ENCODE results near the gene SLC25A44. TPM values are rescaled to one million over a fixed set of nuclear protein-coding genes. Genes with fewer than 3 reads are reported as not detected.
"Not testable (repeated sequence)": the region's sequence is repeated elsewhere in the genome, so short reads cannot be mapped to it uniquely, and the experiment has no call there.

The SLC25A44 gene
- total RNA-seq, 2 experiments from 2014 or later = 11.6 to 13.0 TPM

DNA sequence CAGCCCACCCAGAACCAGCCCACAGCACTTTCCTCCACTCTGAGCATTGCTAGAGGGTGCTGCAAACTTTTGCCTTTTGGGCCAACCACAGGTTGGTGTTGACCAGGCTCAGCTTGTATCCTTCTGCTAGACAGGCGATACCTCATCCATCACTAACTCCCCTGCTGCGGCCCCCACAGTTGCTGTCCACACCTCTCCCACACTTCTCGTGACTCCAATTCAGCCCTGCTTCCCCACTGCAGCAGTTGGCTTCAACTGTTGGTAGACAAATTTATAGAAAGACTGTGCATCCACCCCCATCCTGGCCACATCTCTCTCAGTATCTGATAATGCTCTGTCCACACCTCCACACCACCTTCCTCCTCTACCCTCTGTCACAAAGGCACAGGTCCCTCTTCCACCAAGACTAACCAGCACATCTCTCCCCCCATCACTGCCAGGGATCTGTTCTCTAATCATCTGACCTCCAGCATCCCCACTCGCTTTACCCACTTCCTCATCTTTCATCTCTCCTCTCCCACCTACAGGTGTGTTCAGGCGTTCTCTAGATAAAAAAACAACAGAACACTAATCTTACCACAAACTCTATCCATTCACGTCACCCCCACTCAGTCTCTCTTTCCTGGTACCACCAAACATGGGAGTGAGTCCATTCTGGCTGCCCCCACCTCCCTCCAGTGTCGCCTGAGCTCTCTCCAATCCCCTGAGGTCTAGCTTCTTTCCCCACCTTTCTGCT is 15.8 kb upstream of the SLC25A44 start:
- no peak overlapping the region for H3K27ac ChIP-seq (ENCODE audit: low read depth in 1 of 2, low read length in 2 of 2)
- ATAC-seq (ENCODE audit: poor library complexity) = peak; percentile 87
- H3K4me3 Mint-ChIP-seq = peak overlapping the region; percentile 49
- no peaks in the 10 kb centered on the region for H3K27me3 Mint-ChIP-seq
- H3K27ac Mint-ChIP-seq = peak overlapping the region; percentile 77
- TF ChIP-seq, protein P1, sequence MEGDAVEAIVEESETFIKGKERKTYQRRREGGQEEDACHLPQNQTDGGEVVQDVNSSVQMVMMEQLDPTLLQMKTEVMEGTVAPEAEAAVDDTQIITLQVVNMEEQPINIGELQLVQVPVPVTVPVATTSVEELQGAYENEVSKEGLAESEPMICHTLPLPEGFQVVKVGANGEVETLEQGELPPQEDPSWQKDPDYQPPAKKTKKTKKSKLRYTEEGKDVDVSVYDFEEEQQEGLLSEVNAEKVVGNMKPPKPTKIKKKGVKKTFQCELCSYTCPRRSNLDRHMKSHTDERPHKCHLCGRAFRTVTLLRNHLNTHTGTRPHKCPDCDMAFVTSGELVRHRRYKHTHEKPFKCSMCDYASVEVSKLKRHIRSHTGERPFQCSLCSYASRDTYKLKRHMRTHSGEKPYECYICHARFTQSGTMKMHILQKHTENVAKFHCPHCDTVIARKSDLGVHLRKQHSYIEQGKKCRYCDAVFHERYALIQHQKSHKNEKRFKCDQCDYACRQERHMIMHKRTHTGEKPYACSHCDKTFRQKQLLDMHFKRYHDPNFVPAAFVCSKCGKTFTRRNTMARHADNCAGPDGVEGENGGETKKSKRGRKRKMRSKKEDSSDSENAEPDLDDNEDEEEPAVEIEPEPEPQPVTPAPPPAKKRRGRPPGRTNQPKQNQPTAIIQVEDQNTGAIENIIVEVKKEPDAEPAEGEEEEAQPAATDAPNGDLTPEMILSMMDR (IDR thresholded peaks at IDR 0.05) = no peak
- ChIA-PET POLR2A (interaction anchor here (1.0 to 2.9 kb wide), 3 partner anchors 16 to 35 kb away, joined by 4 to 16 read pairs (median 6); partner anchors contain the start of genes PMF1 and SLC25A44), CTCF (interaction anchor here (0.6 to 0.8 kb wide), 2 partner anchors 32 to 47 kb away, joined by 3 to 4 read pairs; no protein-coding TSS in a partner anchor)
- H3K36me3 ChIP-seq (ENCODE audit: insufficient read depth, low read length) = no peaks in the 10 kb centered on the region
- DNase-seq = peak in 5 of 14 experiments; percentile 15 to 46 (median 44)
- H3K4me1 Mint-ChIP-seq (ENCODE audit: low read depth) = peaks cover 24% of the 10 kb centered on the region
- H3K27me3 ChIP-seq (ENCODE audit: control insufficient read depth in 1 of 2, insufficient read depth in 2 of 2, low read length in 2 of 2) = no peaks in the 10 kb centered on the region
- intact Hi-C loops (cut with DNase I, micrococcal nuclease) = no loop called here
- H3K9me3 ChIP-seq (ENCODE audit: control insufficient read depth in 1 of 2, insufficient read depth in 1 of 2, low read length in 2 of 2) = no peaks in the 10 kb centered on the region
- peaks cover 11% of the 10 kb centered on the region for H3K4me1 ChIP-seq (ENCODE audit: insufficient read depth, low read length)
- H3K36me3 Mint-ChIP-seq (ENCODE audit: low read depth) = peaks cover 5% of the 10 kb centered on the region
- H3K9me3 Mint-ChIP-seq = no peaks in the 10 kb centered on the region
- H3K4me3 ChIP-seq (ENCODE audit: low read length) = no peak overlapping the region

DNA sequence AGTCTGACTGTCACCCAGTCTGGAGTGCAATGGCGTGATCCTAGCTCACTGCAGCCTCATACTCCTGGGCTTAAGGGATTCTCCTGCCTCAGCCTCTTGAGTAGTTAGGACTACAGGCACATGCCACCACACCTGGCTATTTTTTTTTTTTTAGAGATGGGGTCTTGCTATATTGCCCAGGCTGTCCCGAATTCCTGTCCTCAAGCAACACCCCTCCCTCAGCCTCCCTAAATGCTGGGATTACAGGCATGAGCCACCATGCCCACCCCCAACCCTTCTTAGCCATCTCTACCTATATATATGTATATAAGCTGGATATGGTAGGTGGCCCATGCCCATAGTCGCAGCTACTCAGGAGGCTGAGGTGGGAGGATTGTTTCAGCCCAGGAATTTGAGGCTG is 13.4 kb upstream of the SLC25A44 start:
- Mint-ChIP-seq H3K36me3 (ENCODE audit: low read depth) (peaks cover 5% of the 10 kb centered on the region), H3K4me3 (no peak overlapping the region), H3K27me3 (no peaks in the 10 kb centered on the region), H3K4me1 (ENCODE audit: low read depth) (peaks cover 19% of the 10 kb centered on the region), H3K9me3 (no peaks in the 10 kb centered on the region), H3K27ac (peak overlapping the region; percentile 67)
- no peaks in the 10 kb centered on the region for H3K36me3 ChIP-seq (ENCODE audit: insufficient read depth, low read length)
- ChIA-PET POLR2A (interaction anchor here (1.3 kb wide), 1 partner anchor 33 kb away, joined by 3 read pairs; the partner anchor contains the start of gene PMF1), CTCF (no interaction called here)
- no peak overlapping the region for H3K4me3 ChIP-seq (ENCODE audit: low read length)
- H3K27ac ChIP-seq (ENCODE audit: low read depth in 1 of 2, low read length in 2 of 2) = no peak overlapping the region
- intact Hi-C loops (cut with DNase I, micrococcal nuclease) = no loop called here
- DNase-seq (no peak), ATAC-seq (ENCODE audit: poor library complexity) (no peak)
- H3K4me1 ChIP-seq (ENCODE audit: insufficient read depth, low read length) = peaks cover 11% of the 10 kb centered on the region
- TF ChIP-seq, protein P1 (IDR thresholded peaks at IDR 0.05) = no peak
- no peaks in the 10 kb centered on the region for H3K27me3 ChIP-seq (ENCODE audit: control insufficient read depth in 1 of 2, insufficient read depth in 2 of 2, low read length in 2 of 2)
- no peaks in the 10 kb centered on the region for H3K9me3 ChIP-seq (ENCODE audit: control insufficient read depth in 1 of 2, insufficient read depth in 1 of 2, low read length in 2 of 2)

DNA sequence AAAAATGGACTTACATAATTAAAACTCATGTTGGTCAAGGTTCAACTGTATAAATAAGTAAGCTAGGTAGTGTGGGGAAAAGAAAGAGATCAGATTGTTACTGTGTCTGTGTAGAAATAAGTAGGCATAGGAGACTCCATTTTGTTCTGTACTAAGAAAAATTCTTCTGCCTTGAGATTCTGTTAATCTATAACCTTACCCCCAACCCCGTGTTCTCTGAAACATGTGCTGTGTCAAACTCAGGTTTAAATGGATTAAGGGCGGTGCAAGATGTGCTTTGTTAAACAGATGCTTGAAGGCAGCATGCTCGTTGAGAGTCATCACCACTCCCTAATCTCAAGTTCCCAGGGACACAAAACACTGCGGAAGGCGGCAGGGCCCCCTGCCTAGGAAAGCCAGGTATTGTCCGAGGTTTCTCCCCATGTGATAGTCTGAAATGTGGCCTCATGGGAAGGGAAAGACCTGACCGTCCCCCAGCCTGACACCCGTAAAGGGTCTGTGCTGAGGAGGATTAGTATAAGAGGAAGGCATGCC is 12.4 kb upstream of the SLC25A44 start:
- H3K27me3 Mint-ChIP-seq; H3K4me3 ChIP-seq (ENCODE audit: low read length); DNase-seq; H3K36me3 ChIP-seq (ENCODE audit: insufficient read depth, low read length); ATAC-seq (ENCODE audit: poor library complexity); CTCF ChIA-PET; H3K36me3 Mint-ChIP-seq (ENCODE audit: low read depth); H3K4me3 Mint-ChIP-seq; H3K9me3 Mint-ChIP-seq; H3K27ac ChIP-seq (ENCODE audit: low read depth in 1 of 2, low read length in 2 of 2); H3K9me3 ChIP-seq (ENCODE audit: control insufficient read depth in 1 of 2, insufficient read depth in 1 of 2, low read length in 2 of 2); H3K27me3 ChIP-seq (ENCODE audit: control insufficient read depth in 1 of 2, insufficient read depth in 2 of 2, low read length in 2 of 2); H3K27ac Mint-ChIP-seq; intact Hi-C loops (cut with DNase I, micrococcal nuclease): not testable (repeated sequence)
- POLR2A ChIA-PET = interaction anchor here (0.6 kb wide), 1 partner anchor 17 kb away, joined by 3 read pairs; no protein-coding TSS in a partner anchor
- peaks cover 19% of the 10 kb centered on the region for H3K4me1 Mint-ChIP-seq (ENCODE audit: low read depth)
- peaks cover 11% of the 10 kb centered on the region for H3K4me1 ChIP-seq (ENCODE audit: insufficient read depth, low read length)

DNA sequence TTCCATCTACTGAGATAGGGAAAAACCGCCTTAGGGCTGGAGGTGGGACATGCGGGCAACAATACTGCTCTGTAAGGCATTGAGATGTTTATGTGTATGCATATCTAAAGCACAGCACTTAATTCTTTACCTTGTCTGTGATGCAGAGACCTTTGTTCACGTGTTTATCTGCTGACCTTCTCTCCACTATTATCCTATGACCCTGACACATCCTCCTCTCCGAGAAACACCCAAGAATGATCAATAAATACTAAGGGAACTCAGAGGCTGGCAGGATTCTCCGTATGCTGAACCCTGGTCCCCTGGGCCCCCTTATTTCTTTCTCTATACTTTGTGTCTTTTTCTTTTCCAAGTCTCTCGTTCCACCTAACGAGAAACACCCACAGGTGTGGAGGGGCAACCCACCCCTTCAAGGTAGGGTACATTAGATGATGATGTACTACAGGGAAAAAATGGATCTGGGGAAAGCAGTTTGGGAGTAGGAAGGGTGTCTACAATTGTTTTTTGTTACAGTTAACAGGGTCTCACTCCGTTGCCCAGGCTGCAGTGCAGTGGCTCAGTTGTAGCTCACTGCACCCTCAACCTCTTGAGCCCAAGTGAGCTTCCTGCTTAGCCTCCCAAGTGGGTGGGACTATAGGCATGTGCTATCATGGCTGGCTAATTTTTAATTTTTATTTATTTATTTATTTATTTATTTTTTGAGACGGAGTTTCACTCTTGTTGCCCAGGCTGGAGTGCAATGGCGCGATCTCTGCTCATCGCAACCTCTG is 11.7 kb upstream of the SLC25A44 start:
- H3K9me3 ChIP-seq (ENCODE audit: control insufficient read depth in 1 of 2, insufficient read depth in 1 of 2, low read length in 2 of 2); H3K27me3 ChIP-seq (ENCODE audit: control insufficient read depth in 1 of 2, insufficient read depth in 2 of 2, low read length in 2 of 2); ATAC-seq (ENCODE audit: poor library complexity); H3K27ac ChIP-seq (ENCODE audit: low read depth in 1 of 2, low read length in 2 of 2); H3K4me3 ChIP-seq (ENCODE audit: low read length); H3K9me3 Mint-ChIP-seq; H3K4me3 Mint-ChIP-seq; H3K27me3 Mint-ChIP-seq; H3K36me3 ChIP-seq (ENCODE audit: insufficient read depth, low read length); DNase-seq; intact Hi-C loops (cut with DNase I, micrococcal nuclease); CTCF ChIA-PET; H3K36me3 Mint-ChIP-seq (ENCODE audit: low read depth); H3K27ac Mint-ChIP-seq: not testable (repeated sequence)
- POLR2A ChIA-PET = interaction anchor here (0.7 to 1.2 kb wide), 2 partner anchors 31 to 50 kb away, joined by 3 read pairs; partner anchors contain the start of gene PMF1
- peaks cover 11% of the 10 kb centered on the region for H3K4me1 ChIP-seq (ENCODE audit: insufficient read depth, low read length)
- peaks cover 16% of the 10 kb centered on the region for H3K4me1 Mint-ChIP-seq (ENCODE audit: low read depth)

DNA sequence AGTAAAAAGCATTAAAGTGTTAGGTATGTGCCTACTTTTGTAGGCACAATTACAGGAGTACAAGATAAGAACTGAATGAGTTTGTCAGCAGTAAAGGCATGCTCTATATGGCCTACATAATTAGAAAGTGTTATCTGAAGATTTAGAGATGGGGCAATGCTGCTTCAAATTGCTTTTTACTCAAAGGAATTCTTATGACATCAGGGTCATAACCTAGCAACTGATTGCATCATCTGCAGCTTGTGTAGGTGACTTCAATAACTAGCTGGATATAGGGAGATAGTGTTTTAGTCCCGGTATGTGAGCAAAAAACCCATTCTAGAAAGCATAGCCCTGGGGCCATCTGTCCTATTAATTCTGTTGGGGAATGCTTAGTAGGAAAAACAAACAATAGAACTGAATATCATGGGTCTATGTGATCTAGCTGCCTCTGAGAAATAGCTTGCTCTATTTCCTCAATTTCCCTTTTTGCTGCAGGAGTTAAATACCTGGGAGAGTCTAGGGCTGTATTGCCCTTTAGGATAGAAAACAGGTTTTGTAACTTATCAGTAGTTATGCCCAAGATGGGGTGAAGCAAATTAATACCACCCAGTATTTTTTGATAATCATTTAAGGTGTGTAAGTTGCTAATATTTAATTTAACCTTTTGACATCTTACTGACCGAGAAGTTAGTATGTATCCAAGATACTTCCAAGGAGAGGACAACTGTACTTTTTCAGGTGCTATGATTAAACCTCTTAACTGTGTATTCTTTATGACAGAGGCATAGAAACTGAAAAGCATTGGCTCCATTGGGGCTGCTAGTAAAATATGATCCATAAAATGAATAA is 7.3 kb upstream of the SLC25A44 start:
- H3K36me3 Mint-ChIP-seq (ENCODE audit: low read depth); H3K27ac Mint-ChIP-seq; H3K36me3 ChIP-seq (ENCODE audit: insufficient read depth, low read length); H3K27me3 ChIP-seq (ENCODE audit: control insufficient read depth in 1 of 2, insufficient read depth in 2 of 2, low read length in 2 of 2); H3K4me1 ChIP-seq (ENCODE audit: insufficient read depth, low read length); CTCF ChIA-PET; H3K27me3 Mint-ChIP-seq; H3K4me3 Mint-ChIP-seq; H3K4me3 ChIP-seq (ENCODE audit: low read length); H3K9me3 Mint-ChIP-seq; DNase-seq; H3K9me3 ChIP-seq (ENCODE audit: control insufficient read depth in 1 of 2, insufficient read depth in 1 of 2, low read length in 2 of 2); H3K4me1 Mint-ChIP-seq (ENCODE audit: low read depth); ATAC-seq (ENCODE audit: poor library complexity); H3K27ac ChIP-seq (ENCODE audit: low read depth in 1 of 2, low read length in 2 of 2); intact Hi-C loops (cut with DNase I, micrococcal nuclease): not testable (repeated sequence)
- POLR2A ChIA-PET = interaction anchor here (1.3 kb wide), 1 partner anchor 26 kb away, joined by 3 read pairs; the partner anchor contains the start of gene PMF1

Measured in CD4-positive, alpha-beta T cell (primary cell).